HUES48 (cell line): Measurements from ENCODE around the gene KIF5C.

Source experiments
- H3K27ac ChIP-seq: one replicate; pipeline ENCODE4 v1.7.0; 2013; ENCODE audit warnings: low read depth, low read length, inconsistent platforms
- H3K27me3 ChIP-seq: 2 replicates; pipeline ENCODE4 v1.6.1; 2013; ENCODE audit warnings: mild to moderate bottlenecking, low read length; ENCODE audit not compliant: control insufficient read depth, insufficient read depth
- H3K36me3 ChIP-seq: 2 replicates; pipeline ENCODE4 v1.6.1; 2013; ENCODE audit warnings: low read length; ENCODE audit not compliant: control insufficient read depth, insufficient read depth
- H3K4me1 ChIP-seq: 2 replicates; pipeline ENCODE4 v1.6.1; 2013; ENCODE audit warnings: mild to moderate bottlenecking, low read length; ENCODE audit not compliant: control insufficient read depth, insufficient read depth
- H3K4me3 ChIP-seq: 2 replicates; pipeline ENCODE4 v1.5.1; 2013; ENCODE audit warnings: mild to moderate bottlenecking, low read depth, low read length
- H3K9ac ChIP-seq: 2 replicates; pipeline ENCODE4 v1.6.1; 2013; ENCODE audit warnings: mild to moderate bottlenecking, low read depth, low read length, moderate library complexity
- H3K9me3 ChIP-seq: 2 replicates; pipeline ENCODE4 v1.6.1; 2013; ENCODE audit warnings: low read length; ENCODE audit not compliant: control insufficient read depth, insufficient read depth

The KIF5C gene

DNA sequence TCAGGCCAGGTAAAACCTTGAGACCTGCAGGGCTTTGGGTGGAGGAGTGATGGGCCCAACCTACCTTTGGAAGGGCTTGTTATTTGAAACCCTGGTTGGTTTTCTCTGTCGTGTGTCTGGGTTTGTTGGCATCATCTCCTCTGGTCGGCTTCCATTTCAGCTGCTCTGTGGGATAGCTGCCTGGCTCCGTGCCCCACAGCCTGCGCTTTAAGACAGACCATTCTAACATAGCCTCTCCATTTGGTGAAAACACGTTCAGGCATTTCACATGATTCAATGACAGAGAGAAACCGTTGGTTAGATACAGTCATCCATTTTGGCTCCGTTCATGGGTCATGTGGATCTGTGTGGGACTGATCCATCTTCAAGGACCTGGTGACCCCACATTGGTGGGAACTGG is 126.5 kb downstream of the KIF5C start:
- Histone ChIP-seq H3K27ac (no peak overlapping the region), H3K9ac (no peak overlapping the region), H3K4me1 (peaks cover 29% of the 10 kb centered on the region), H3K27me3 (no peaks in the 10 kb centered on the region), H3K9me3 (peaks cover 12% of the 10 kb centered on the region), H3K4me3 (no peak overlapping the region), H3K36me3 (peaks cover 51% of the 10 kb centered on the region)

DNA sequence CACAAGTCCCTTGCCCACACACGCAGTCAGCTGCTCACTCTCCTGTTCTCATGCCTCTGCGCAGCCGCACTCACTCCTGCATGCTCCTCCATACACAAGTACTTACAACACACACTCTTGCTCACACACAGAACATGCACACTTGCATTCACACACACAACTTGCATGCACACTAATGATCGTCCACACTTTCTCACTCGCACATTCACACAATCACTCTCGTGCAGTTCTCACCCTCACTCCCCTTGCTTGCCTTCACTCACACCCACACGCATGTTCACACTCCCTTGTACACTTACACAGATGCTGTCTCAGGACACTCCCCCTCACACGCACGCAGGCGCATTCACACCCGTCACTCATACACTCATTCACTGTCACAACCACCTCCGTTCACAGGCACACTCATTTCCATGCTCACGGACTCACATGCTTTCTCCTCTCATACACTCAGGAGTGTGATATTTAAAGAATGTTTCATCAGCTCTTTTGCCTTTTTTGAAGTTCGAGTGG is 127.4 kb downstream of the KIF5C start:
- no peaks in the 10 kb centered on the region for H3K27me3 ChIP-seq
- peaks cover 12% of the 10 kb centered on the region for H3K9me3 ChIP-seq
- H3K4me1 ChIP-seq: peaks cover 33% of the 10 kb centered on the region

DNA sequence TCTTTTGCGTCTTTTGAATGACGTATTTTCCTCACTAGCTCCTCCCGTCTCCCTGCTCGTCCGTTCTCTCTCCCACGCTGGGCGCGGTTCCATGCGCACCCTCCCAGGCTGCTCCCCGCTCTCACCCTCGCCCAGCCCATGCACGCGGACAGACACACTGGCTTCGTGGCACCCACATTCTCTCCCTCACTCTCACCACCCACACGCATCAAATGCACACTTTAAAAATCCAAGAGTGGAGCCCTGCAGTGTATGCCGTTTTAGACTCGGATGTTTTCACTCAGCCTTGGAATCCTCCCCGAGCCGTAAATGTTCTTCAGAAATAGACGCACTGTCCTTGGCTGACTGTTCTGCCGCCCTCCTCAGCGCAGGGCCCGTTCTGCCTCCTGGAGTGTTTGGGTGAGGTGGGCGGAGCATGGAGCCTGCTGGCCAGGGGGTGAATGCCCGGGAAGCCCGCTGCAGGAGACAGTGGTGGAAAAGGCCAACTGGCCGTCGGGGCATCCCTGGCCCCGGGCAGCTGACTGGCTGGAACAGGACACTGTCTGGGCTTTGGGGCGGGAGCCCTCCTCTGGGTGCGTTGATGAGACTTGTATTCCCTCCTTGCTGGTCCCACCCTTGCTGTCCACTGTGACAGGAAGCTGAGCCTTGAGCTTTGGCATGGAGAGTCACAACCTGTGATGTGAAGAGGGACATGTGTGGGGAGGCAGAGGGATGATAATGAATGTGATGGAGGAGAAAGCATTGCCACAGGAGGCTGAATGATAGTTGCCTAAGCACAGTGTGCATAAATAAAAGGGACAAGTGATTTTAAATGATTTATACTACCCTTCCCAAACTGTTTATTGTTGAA is 128.1 kb downstream of the KIF5C start:
- no peak overlapping the region for H3K27ac ChIP-seq
- H3K4me3 ChIP-seq: no peak overlapping the region

More for the DNA sequence above, 127.4 kb downstream of the KIF5C start:
- H3K36me3 ChIP-seq: peaks cover 45% of the 10 kb centered on the region
- H3K4me3 ChIP-seq: no peak overlapping the region
- no peak overlapping the region for H3K9ac ChIP-seq
- H3K27ac ChIP-seq: no peak overlapping the region

DNA sequence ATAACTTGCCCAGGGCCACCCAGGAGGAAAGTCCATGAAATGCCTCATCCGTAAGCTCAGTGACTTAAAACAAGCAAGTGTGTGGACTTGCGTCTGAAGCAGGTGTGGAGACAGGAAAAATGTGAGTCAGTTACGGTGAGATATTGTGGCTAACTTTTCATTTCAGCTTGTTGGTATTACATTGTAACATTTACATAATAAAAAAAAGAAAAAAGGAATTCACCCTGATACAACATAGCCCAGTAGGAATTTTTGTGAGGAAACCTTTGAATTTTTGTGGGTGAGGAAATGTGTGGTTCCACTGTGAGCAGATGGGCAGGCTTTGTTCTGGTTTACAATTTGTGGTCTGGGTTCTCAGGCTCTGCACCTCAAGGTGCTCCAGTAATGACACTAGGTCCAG is 129.8 kb downstream of the KIF5C start:
- H3K9ac ChIP-seq: no peak overlapping the region
- H3K4me3 ChIP-seq: no peak overlapping the region
- H3K4me1 ChIP-seq: peaks cover 25% of the 10 kb centered on the region
- H3K36me3 ChIP-seq: peaks cover 54% of the 10 kb centered on the region
- H3K27ac ChIP-seq: no peak overlapping the region
- no peaks in the 10 kb centered on the region for H3K27me3 ChIP-seq
- peaks cover 12% of the 10 kb centered on the region for H3K9me3 ChIP-seq

More for the DNA sequence above, 128.1 kb downstream of the KIF5C start:
- no peaks in the 10 kb centered on the region for H3K27me3 ChIP-seq
- H3K36me3 ChIP-seq: peaks cover 44% of the 10 kb centered on the region
- no peak overlapping the region for H3K9ac ChIP-seq
- H3K4me1 ChIP-seq: peaks cover 33% of the 10 kb centered on the region
- peaks cover 12% of the 10 kb centered on the region for H3K9me3 ChIP-seq

DNA sequence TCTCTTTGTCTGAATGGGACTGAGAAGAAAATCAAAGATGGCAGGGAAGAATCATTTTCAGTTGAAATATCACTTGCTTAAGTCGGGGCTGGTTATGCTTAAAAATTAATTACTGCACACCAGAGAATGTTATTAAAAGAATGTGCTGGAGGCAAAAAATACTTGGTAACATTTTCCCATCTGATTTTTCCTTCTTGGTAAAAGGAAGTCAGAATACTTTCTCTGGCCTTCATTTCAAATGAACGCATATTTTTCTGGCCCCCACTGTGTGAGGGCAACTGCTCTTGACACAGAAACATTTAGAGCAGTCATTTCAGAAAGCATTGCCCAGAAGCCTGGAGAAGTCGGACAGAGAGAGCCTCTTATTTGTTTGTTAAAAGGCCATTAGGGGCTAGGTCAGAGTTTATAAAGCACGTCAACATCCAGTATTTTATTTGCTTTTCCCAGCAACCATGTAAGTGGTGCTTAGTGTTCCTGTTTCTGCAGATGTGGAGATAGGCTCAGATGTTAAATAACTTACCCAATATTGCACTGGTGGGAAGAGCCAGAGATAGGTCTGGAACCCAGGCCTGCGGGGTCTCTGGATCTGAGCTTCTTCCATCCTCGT is 130.5 kb downstream of the KIF5C start:
- no peak overlapping the region for H3K27ac ChIP-seq
- no peak overlapping the region for H3K4me3 ChIP-seq
- peaks cover 61% of the 10 kb centered on the region for H3K36me3 ChIP-seq

DNA sequence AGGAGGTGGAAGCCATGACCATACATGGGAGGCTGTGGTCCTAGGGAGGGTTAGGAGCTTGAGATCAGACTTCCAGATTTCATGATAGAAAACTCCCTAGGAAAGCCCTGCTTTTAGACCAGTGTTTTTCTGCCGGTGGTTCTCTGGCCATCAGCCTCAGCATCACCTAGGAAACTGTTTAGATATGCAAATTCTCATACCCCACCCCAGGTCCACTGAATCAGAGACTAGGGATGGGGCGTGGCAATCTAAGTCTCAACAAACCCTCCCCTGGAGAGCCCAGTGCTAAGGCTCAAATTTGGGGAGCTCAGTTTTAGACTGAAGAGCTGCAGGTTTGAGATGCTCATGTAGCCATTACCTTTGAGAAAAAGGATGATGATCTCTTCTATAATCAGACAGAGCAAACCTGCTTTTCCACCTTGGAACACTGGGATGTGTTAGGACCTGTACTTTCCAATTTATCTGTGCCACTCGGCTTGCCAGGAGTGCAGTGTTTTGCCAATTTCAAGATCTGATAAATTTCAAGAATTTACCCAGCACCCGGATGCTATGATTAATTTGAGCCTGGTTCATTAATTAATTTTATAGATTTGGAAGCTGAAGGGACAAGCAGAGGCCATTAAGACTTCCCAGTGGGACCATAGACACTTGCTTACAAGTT is 132.0 kb downstream of the KIF5C start:
- Histone ChIP-seq H3K27me3 (no peaks in the 10 kb centered on the region), H3K4me3 (no peak overlapping the region), H3K27ac (no peak overlapping the region), H3K9ac (no peak overlapping the region), H3K4me1 (peaks cover 10% of the 10 kb centered on the region; the same call in 1 of the 2 replicates), H3K9me3 (peaks cover 12% of the 10 kb centered on the region), H3K36me3 (peaks cover 62% of the 10 kb centered on the region)

More for the DNA sequence above, 130.5 kb downstream of the KIF5C start:
- Histone ChIP-seq H3K27me3 (no peaks in the 10 kb centered on the region), H3K9me3 (peaks cover 12% of the 10 kb centered on the region), H3K9ac (no peak overlapping the region), H3K4me1 (peaks cover 17% of the 10 kb centered on the region)

DNA sequence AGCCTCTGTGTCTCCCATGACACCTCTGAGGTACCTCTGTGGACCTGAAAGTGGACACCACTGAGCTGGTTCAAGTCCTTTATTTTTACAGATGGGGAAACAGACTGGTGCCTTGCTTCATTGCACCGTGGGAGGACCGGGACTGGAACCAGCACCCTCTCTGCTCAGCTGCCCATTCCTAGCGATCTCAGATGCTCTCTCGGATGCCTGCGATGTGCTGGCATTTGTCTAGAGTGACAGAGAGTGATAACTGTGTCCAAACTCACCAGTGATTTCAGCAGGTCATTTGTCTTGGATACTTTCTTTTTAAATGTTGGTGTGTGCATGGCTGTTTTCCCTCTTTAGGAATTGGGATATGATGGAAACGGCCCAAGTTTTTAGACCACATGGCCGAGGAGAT is 133.4 kb downstream of the KIF5C start:
- H3K27me3 ChIP-seq: no peaks in the 10 kb centered on the region
- no peak overlapping the region for H3K27ac ChIP-seq
- no peak overlapping the region for H3K9ac ChIP-seq
- no peaks in the 10 kb centered on the region; the same call in 1 of the 2 replicates for H3K9me3 ChIP-seq
- H3K4me3 ChIP-seq: no peak overlapping the region
- H3K36me3 ChIP-seq: peaks cover 61% of the 10 kb centered on the region
- peaks cover 10% of the 10 kb centered on the region; the same call in 1 of the 2 replicates for H3K4me1 ChIP-seq

DNA sequence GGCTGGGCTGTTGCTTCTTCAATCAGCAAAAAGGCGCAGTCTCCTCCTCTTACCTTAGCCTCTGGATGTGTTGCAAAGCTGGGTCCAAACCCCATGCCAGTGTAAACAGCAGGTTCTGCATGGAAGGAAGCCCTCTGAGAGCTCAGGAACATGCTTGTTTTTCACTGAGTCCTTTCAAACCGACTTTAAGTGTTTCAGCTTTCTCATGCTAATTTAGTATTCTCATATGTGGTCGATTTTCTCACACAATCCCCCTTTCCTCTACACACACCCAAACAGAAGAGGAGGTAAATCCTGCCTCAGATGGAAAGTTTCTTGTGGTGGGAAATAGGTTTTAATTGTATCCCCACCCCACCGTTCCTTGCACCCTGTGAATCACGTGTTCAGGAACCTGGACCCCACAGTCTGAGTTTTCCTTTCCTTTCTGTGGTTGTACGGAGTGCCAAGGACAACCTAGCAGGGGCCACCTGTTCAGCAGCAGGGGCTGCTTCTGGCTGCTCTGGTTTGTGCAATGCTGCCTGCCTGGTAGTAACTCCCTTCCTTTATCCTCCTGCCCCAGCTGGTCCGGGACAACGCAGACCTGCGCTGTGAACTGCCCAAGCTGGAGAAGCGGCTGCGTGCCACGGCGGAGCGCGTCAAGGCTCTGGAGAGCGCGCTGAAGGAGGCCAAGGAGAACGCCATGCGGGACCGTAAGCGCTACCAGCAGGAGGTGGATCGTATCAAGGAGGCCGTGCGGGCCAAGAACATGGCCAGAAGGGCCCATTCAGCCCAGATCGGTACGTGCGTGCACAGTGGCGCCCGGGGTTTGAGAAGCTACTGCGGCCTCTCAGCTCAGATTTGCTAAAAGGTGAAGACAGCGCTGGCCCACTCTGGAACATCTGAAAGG is 134.8 kb downstream of the KIF5C start:
- no peak overlapping the region for H3K9ac ChIP-seq
- H3K27ac ChIP-seq: peak overlapping the region; percentile 23
- no peaks in the 10 kb centered on the region for H3K9me3 ChIP-seq
- H3K36me3 ChIP-seq: peaks cover 64% of the 10 kb centered on the region
- peaks cover 10% of the 10 kb centered on the region; the same call in 1 of the 2 replicates for H3K4me1 ChIP-seq
- no peak overlapping the region for H3K4me3 ChIP-seq
- H3K27me3 ChIP-seq: no peaks in the 10 kb centered on the region

DNA sequence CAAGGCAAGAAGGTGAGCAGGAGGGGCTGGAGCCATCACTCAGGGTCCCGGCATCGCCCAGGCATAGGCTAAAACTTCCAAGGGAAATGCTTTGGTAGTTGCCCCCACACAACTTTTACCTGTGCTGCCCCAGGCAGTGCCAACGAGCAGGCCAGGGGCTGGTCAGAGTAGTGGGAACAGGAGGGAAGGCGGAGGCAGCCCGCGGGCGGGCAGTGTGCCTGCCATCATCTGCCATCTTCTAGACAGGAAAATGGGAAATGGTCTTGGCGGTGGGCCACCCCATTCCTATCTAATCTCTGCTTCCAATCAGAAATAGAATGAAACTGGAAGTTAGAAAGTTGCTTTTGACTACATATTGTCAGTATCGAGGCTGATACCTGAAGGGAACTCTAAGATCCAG is 137.5 kb downstream of the KIF5C start:
- peaks cover 71% of the 10 kb centered on the region for H3K36me3 ChIP-seq
- no peaks in the 10 kb centered on the region for H3K27me3 ChIP-seq
- peaks cover 6% of the 10 kb centered on the region; the same call in 1 of the 2 replicates for H3K4me1 ChIP-seq
- no peak overlapping the region for H3K9ac ChIP-seq
- no peak overlapping the region for H3K27ac ChIP-seq
- no peaks in the 10 kb centered on the region for H3K9me3 ChIP-seq
- no peak overlapping the region for H3K4me3 ChIP-seq

DNA sequence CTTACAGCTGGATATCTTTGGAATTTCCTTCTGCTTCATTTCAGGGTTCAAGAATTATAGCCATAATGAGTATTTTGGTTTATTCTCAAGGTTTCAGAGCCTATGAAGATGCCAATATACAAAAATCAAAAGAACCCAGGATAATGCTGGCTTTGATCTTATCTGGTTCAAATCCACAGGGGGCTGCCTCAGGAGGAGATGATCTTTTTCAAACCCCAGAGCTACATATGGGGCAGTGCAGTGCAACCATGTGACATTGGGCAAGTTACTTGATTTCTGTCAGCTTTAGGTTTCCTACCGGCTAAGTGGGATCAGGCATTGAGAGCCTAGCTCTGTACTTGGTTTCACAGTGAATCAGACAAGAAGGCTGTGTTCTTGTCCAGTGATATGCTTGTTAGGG is 140.5 kb downstream of the KIF5C start:
- H3K36me3 ChIP-seq: peaks cover 65% of the 10 kb centered on the region
- no peak overlapping the region for H3K9ac ChIP-seq
- H3K4me3 ChIP-seq: no peak overlapping the region
- H3K27me3 ChIP-seq: no peaks in the 10 kb centered on the region
- H3K27ac ChIP-seq: no peak overlapping the region
- H3K9me3 ChIP-seq: no peaks in the 10 kb centered on the region
- H3K4me1 ChIP-seq: no peaks in the 10 kb centered on the region; the same call in 1 of the 2 replicates
